Panc1 (cell line): Measurements from ENCODE around the gene DHRSX. TPM values are rescaled to one million over a fixed set of nuclear protein-coding genes. Genes with fewer than 3 reads are reported as not detected.

Source experiments
- ATAC-seq: fragments of 200-7000 bp; cut with Tn5 transposase; 2 replicates; pipeline ENCODE4 v1.9.1; 2020; ENCODE audit warnings: mild to moderate bottlenecking, moderate library complexity
- BruUV-seq: library from RNA; stranded (reverse); fragments of 400-500 nt; replicated peaks from 2 replicates; lab custom pipeline; 2021; lab: Mats Ljungman, UMichigan
- CTCF ChIA-PET: fragments of 300-600 bp; sonication (Branson Sonifier 250); formaldehyde crosslinking; loops from one replicate; lab custom pipeline; 2022; ENCODE audit warnings: antibody characterized with exemption; lab: Charles Lee
- POLR2A ChIA-PET: fragments of 300-600 bp; sonication (Branson Sonifier 250); formaldehyde crosslinking; loops from one replicate; lab custom pipeline; 2022; ENCODE audit warnings: antibody characterized with exemption; lab: Charles Lee
- DNase-seq: peaks from one replicate; pipeline ENCODE4 v3.0.0-alpha.2; 2010; ENCODE audit warnings: low read depth, low spot score
- H3K27ac ChIP-seq: 2 replicates; pipeline ENCODE4 v1.5.1; 2011; ENCODE audit warnings: mild to moderate bottlenecking, low read length, inconsistent platforms
- H3K27me3 ChIP-seq: fragments of 200-500 bp; sonication (Bioruptor generic); 2 replicates; pipeline ENCODE4 v1.6.0; 2014; ENCODE audit warnings: low read length, inconsistent platforms; ENCODE audit not compliant: control insufficient read depth, insufficient read depth
- H3K36me3 ChIP-seq: fragments of 200-500 bp; sonication (Bioruptor generic); 2 replicates; pipeline ENCODE4 v1.5.1; 2014; ENCODE audit warnings: inconsistent platforms, mild to moderate bottlenecking, low read length, moderate library complexity; ENCODE audit not compliant: control insufficient read depth, insufficient read depth
- H3K4me1 ChIP-seq: 2 replicates; pipeline ENCODE4 v1.5.1; 2011; ENCODE audit warnings: inconsistent platforms, mild to moderate bottlenecking, low read length, moderate library complexity; ENCODE audit not compliant: control insufficient read depth, insufficient read depth
- H3K4me3 ChIP-seq, 2 experiments: 2 replicates each; pipeline ENCODE4 v1.5.1; 2011 to 2012; ENCODE audit warnings: low read depth in 2 of 2, low read length in 2 of 2, mild to moderate bottlenecking in 2 of 2, inconsistent platforms in 1 of 2, moderate library complexity in 1 of 2
- H3K9me3 ChIP-seq: fragments of 200-500 bp; sonication (Bioruptor generic); 2 replicates; pipeline ENCODE4 v1.5.1; 2014; ENCODE audit warnings: low read depth, mild to moderate bottlenecking, inconsistent platforms, low read length, moderate library complexity; ENCODE audit not compliant: control insufficient read depth, insufficient read depth
- CTCF ChIP-seq: fragments of 450-650 bp; IDR thresholded peaks from 2 replicates; pipeline ENCODE4 v1.5.1; 2017; ENCODE audit warnings: mild to moderate bottlenecking
- POLR2AphosphoS5 ChIP-seq: IDR thresholded peaks from 2 replicates; pipeline ENCODE4 v1.6.1; 2012; ENCODE audit warnings: mild to moderate bottlenecking, low read depth, low read length, moderate library complexity
- REST ChIP-seq, 2 experiments: IDR thresholded peaks; 2 replicates each; pipeline ENCODE4 v1.6.1; 2011 to 2012; ENCODE audit warnings: low read depth in 2 of 2, control low read depth in 1 of 2, low read length in 1 of 2, mild to moderate bottlenecking in 1 of 2, moderate library complexity in 1 of 2; ENCODE audit not compliant: insufficient read depth in 1 of 2
- SIN3A ChIP-seq: IDR thresholded peaks from 2 replicates; pipeline ENCODE4 v1.6.1; 2012; ENCODE audit warnings: low read depth, mild to moderate bottlenecking, low read length, moderate library complexity, borderline replicate concordance; ENCODE audit not compliant: insufficient read depth
- TCF7L2 ChIP-seq: IDR thresholded peaks from 2 replicates; pipeline ENCODE4 v1.6.1; 2011; ENCODE audit warnings: mild to moderate bottlenecking, low read depth, low read length, inconsistent platforms
- in situ Hi-C: cut with HindIII; loops from 2 replicates; pipeline ENCODE4 v1.10.0; 2016; ENCODE audit warnings: low sequenced_read_pairs, low pct_unique_long_range_greater_than_20kb
- intact Hi-C: fragments of 100-400 bp; cut with micrococcal nuclease; formaldehyde crosslinking; loops from one replicate; pipeline ENCODE4 v1.10.0; 2022; ENCODE audit not compliant: unreplicated experiment
- total RNA-seq: library from RNA; stranded (reverse); gene quantifications from one replicate; pipeline ENCODE4 v1.2.1, GENCODE V29; 2021; ENCODE audit not compliant: unreplicated experiment

DHRSX gene
- total RNA-seq, 1 experiment from 2014 or later = 20.1 TPM

GRCh38 chrX:2542826-2543521, 42.2 kb upstream of the DHRSX start:
- in situ Hi-C loops = no loop called here
- H3K4me3 ChIP-seq = no peak overlapping the region
- no peaks in the 10 kb centered on the region for H3K36me3 ChIP-seq
- no peak for DNase-seq
- no TSS peak for BruUV-seq
- POLR2A ChIA-PET = no interaction called here
- CTCF ChIA-PET = no interaction called here
- H3K9me3 ChIP-seq = no peaks in the 10 kb centered on the region
- no peaks in the 10 kb centered on the region for H3K4me1 ChIP-seq
- H3K27ac ChIP-seq = no peak overlapping the region
- no peaks in the 10 kb centered on the region for H3K27me3 ChIP-seq
- intact Hi-C loops = no loop called here
- TF ChIP-seq TCF7L2 = no peak
- no peak for TF ChIP-seq CTCF
- no peak for TF ChIP-seq POLR2AphosphoS5
- no peak for TF ChIP-seq REST (IDR thresholded peaks at IDR 0.05; ENCODE audit: insufficient read depth in 1 of 2, low read depth in 2 of 2, low read length in 1 of 2)
- no peak for TF ChIP-seq SIN3A
- no peak for ATAC-seq

GRCh38 chrX:2541603-2542002, 40.8 kb upstream of the DHRSX start:
- no TSS peak for BruUV-seq
- H3K27ac ChIP-seq = no peak overlapping the region
- ATAC-seq (no peak), DNase-seq (no peak)
- no peaks in the 10 kb centered on the region for H3K9me3 ChIP-seq
- no peak overlapping the region for H3K4me3 ChIP-seq
- no peaks in the 10 kb centered on the region for H3K36me3 ChIP-seq
- H3K4me1 ChIP-seq = no peaks in the 10 kb centered on the region
- TF ChIP-seq REST (IDR thresholded peaks at IDR 0.05; ENCODE audit: insufficient read depth in 1 of 2, low read depth in 2 of 2, low read length in 1 of 2) (no peak), SIN3A (no peak), POLR2AphosphoS5 (no peak), CTCF (no peak)
- ChIA-PET CTCF (no interaction called here), POLR2A (no interaction called here)
- H3K27me3 ChIP-seq = no peaks in the 10 kb centered on the region
- in situ Hi-C loops (no loop called here), intact Hi-C loops (no loop called here)
